GM21528 (cell line): ENCODE results near the gene PSMC6.

Source experiments
- ATAC-seq: cut with Tn5 transposase; IDR thresholded peaks from one replicate; pipeline ENCODE4 v1.9.1; 2021; ENCODE audit warnings: mild to moderate bottlenecking, moderate library complexity; ENCODE audit not compliant: unreplicated experiment, low FRiP score

The PSMC6 gene

DNA sequence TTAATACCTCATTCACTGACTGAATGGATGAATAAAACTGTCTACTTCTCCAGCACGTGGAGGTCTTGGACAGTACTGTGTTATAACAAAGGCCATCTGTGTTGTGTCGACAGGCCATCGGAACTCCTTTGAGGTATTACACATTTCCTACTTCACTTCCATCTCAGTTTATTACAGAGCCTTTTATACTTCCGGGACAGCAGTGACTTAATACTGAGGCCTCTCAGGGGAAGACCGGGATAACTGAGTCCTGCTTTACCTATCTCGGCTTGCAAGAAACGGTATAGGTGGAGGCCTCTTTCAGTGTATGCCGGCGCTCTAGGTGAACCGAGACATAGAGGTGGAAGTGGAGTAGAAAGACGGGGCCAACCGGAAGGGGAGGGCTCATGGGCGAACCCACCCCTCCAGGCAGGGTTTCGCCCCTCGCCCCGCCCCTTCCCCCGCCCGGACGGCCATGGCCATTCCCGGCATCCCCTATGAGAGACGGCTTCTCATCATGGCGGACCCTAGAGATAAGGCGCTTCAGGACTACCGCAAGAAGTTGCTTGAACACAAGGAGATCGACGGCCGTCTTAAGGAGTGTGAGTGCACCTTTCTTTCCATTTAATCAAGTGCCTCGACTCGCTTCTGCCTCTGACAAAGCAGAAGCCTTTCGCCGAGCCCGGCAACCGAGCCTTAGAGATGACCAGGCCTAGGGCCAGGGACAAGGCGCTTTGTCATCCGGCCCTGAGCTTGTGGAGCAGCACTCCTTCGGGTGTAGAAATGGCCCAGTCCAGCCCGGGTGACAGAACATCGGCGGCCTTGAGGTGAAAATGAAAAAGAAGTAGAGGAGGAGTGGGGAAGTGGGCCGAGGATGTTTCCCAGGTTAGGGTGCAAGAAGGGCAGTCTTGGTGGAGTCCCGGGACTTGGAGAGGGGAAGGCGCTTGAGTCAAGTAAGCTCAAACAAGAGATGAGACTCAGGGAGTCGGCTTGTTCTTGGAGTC, at the start of gene PSMC6:
Gene PSMC6 (plus strand): TSS at position 477 of the 983 bp plus-strand sequence. CDS start 20 bp downstream, at position 497.
- peak; percentile 97 for ATAC-seq

DNA sequence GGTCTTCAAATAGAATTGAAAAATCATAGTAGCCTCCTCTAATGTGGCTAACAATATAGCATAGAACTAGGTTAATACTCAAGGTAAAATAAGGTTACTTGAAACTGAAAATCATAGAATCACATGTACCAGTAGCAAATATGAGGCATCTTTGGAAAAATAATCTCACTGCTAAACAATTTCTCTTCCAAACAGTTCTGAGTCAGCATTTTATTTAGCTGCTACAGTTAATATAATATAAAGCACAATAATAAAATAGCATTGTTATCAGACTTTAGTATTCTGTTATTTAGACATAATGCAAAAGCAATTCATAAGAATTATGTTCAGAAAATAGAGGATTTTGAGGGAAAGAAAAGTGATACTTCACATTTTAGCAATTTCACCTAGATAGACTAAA, 46.7 kb upstream of the PSMC6 start:
- ATAC-seq: no peak

DNA sequence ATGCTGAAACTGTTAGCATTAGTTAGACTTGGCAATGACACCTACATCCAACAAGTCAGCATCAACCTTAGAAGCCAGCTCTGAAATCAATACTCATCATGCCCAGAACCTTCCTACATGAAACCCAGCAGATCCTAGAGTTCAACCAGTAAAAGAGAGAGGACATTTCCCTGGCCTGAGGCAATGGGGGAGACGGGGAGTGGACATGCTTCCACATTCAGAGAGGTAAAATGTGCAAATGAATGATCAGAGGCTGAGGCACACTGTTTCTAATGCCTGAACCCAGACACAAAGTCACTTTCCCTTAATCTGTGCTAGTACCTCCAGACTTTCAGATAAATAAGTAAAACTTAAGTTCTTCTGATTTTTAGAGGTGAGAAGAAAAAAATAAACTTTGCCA, 46.2 kb upstream of the PSMC6 start:
- ATAC-seq: no peak

DNA sequence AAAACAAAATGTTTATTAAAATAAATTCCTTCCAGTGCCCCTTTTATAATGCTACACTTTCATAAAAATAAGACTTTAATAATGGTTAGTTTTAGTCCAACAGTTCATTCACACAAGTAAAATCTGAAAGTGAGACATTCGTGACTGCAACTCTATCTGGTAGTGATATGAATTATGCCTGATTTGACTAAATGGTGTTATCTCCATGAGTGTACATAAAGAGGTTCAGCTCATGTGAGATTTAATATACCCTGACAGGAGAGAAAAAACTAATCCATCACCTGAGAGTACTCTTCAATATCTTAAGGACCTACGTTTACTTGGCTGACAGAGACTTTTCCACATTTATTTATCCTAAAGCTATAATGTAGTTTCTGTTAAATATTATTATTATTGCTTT, 45.7 kb upstream of the PSMC6 start:
- ATAC-seq: no peak

DNA sequence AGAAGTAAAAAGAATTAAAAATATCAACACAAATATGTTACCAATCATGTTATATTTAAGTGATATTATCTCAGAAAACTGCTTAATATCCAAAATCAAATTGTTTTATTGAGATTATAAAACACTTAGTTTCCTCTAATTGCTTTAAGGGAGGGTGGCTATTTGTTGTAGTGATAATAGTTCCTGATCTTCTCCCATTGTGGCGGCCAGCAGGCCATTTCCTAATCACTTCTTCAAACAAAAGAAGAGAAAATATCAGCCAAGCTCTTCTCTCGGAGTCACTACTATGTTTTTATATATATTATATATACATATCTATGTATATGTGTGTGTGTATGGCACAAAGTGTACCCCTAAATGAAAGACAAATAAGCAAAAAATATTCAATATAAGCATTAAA, 43.1 kb upstream of the PSMC6 start:
- no peak for ATAC-seq

DNA sequence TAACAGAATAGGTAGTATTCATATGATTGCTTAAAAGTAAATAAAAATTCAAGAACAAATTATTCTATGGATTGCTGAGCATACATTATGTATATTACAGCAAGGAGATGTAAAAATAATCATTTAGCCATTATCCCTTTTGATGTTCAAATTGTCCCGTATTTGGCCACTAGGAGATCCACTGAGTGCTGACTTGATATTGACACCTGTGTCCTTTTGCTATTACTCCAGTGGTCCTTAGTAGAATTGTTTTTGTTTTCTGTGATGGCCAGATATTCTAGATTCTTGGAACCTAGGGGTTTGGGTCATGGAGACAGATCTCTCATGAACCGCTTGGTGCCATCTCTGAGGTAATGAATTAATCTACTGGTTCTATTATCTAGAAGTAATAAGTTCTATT, 28.4 kb upstream of the PSMC6 start:
- ATAC-seq: no peak

DNA sequence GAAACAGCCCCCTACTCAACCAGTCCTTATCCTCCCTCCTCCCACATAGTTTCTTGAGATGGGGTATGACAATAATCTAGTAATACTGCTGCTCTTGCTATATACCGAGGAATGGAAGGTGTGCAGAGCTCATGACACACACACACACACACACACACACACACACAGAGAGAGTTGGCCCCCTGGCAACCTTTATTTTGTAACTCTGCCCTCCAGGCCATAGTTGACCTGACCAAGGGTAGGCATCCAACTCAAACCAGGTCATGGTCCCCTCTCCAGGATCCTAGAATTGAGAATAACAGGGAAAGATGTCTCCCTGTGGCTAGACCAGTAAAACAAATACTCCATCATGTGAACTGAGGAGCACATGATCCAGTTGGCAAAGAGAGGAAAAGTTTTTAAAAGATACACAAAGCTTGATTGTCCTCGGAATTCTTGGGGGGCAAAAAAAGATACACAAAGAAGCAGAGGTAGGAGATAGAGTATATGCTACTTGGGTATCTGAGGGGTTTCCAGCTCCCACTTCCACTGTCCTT, 22.9 kb upstream of the PSMC6 start:
- no peak for ATAC-seq

DNA sequence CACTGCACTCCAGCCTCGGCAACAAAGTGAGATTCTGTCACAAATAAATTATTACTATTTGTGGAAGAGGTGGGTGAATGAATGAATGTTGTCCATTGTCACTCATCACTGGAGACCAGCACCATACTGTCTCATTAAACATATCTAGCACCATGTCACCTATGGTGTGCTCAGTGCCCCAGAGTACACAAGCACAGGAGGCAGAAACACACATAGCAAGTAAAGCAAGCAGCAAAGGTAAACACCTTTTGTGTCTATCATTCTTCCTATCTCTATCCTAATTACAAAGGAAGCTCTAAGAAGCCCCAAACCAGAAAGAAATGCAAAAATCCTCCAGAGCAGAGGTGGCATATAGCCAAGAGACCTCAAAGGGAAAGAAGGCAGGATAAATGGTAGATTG, 20.8 kb upstream of the PSMC6 start:
- no peak for ATAC-seq

DNA sequence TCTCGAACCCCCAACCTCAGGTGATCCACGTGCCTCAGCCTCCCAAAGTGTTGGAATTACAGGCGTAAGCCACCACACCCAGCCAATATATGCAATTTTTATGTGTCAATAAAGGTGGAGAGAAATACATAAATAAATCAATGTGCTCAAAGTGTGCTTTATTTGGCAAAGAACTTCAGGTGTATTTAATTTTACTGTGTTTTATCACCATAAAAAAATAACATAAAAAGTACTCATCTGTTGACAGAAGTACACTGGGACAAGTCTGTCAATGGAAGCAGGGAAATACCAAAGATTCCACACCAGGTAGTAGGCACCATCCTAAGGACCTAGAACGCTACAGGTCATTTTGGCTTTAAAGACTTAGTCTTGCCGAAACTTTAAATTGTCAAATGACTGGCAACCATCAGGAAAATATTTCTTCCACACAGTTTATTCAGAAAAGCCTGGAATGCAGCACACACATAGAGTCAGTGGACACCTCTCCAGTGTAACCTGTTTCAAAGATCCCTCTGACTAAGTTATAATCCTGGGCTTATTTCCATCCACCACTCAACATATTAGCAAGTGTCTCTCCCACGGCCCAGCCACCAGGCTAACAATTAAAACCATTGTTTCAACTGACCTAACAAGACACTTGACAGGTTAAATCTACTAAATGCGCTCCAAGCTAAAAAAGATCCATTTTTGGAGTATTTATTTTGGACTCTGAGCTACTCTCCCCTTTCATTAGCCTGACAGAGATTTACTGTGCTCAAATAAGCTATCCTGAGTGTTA, 15.8 kb upstream of the PSMC6 start:
- ATAC-seq: no peak

DNA sequence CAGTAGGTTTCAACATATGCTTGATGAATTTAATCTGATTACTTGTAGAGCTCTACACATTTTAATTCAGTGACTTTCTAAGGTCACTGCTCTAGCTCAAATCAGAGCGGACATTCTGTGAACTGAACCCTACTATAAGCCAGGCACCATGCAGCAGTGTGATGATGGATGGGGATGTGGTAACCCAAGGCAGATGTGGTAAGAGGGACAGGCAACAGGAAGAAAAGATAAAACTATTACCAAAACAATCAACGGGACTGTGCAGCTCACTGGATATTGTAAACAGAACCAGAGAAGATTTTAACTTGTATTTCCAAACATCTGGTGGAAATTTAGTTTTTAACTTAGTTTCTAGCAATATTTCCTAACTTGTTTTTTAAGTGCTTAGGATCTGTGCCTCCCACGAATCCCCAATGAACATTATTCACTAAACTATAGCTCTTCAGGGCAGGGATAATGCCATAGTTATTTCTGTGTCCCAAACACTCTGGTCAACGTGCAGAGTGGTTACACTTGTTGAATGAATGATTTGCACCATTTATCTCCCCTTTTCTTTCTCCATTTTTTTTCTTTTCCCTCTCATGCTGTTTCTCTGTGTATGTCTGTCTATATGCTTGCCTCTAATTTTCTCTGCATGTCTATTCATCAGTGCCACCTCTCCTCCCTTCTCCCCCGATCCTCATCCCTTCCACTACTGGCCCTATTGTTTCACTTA, 14.6 kb upstream of the PSMC6 start:
- ATAC-seq: no peak

DNA sequence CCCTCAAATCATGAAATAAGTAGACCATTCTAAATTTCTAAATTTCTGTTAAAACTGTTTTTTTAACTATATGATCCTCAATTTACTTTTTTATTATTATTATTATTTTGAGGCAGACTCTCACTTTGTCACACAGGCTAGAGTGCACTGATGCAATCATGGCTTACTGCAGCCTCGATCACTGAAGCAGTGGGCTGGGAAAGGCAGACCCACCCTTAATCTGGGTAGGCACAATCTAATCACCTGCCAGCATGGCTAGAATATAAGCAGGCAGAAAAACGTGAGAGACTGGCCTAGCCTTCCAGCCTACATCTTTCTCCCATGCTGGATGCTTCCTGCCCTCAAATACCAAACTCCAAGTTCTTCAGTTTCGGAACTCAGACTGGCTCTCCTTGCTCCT, 14.0 kb upstream of the PSMC6 start:
- ATAC-seq: no peak

DNA sequence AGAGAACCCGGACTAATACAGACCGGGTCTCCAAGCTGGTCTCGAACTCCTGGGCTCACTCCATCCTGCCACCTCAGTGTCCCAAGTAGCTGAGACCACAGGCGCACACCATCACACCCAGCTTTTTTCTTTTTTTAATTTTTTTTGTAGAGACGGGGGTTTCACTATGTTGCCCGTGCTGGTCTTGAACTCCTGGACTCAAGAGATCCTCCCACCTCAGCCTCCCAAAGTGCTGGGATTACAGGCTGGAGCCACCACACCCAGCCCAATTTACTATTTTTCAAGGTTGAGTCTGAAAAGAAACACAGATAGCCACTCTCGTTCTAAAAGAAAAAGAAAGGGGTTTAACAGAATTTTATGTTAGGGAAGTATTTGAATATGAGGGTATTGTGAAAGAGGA, 13.5 kb upstream of the PSMC6 start:
- no peak for ATAC-seq

DNA sequence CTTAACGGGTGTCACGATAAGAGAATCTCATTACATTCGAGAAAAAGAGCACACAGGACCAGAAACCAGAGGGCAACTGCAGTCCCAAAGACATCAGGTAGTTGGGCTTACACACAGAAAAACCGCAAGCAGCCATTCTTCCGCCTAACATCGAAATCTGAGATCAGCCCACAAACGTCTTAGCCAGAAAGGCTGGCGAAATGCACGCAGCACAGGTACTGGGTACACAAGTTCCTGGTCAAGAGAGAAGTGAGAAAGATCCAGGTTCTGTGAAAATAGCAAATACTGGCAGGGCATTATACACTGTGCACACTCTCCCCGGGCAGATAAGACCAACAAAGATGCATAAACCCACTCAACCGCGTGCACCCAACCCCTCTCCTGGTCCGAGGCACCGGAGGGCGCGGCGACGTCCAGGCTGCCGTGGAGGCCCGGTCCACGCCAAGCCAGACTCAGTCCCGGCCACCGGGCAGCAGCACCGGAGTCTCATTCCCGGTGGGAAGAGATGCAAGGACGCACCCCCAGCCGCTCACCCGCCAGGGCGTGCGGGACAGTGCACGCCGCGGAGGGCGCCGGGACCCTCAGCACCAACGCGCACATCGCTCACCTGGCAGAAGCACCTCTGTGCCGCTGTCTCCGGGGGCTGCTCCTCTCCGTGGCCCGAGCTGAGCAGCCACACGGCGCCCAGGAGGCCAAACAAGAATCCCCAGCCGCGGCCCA, 12.1 kb upstream of the PSMC6 start:
- ATAC-seq: peak; percentile 69

DNA sequence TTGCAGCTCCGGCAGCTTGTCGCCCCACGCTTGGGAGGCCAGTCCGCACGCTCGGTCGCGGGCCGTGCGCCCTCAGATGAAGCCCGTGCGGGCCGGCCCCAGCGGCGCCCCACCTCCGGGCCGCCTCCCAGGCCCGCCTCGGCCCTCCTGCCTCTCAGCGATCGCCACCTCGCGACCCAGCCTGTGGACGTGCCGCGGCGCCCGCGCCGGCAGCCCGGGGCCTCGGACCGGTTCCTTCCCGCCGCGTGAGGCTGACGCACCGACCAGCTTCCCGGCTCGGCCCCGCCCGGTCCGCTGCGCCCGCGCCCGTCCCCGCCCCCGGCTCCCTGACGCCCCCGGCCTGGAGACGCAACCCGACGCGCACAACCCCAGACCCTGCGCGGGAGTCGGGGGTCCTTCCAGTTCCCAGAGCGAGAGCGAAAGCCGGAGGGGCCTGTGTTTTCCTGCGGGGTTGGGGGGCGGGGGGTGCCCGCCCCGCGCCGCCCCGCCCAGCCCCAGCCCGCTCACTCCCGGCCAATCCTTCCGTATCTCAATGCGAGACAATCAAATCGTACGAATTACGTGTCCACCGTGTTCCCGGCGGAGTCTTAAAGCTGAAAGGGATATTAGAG, 11.4 kb upstream of the PSMC6 start, which contains the start of gene ERO1A:
Gene ERO1A (minus strand): TSS at position 78 of the 611 bp plus-strand sequence. CDS start 77 bp downstream, at position 1.
- peak; percentile 73 for ATAC-seq

DNA sequence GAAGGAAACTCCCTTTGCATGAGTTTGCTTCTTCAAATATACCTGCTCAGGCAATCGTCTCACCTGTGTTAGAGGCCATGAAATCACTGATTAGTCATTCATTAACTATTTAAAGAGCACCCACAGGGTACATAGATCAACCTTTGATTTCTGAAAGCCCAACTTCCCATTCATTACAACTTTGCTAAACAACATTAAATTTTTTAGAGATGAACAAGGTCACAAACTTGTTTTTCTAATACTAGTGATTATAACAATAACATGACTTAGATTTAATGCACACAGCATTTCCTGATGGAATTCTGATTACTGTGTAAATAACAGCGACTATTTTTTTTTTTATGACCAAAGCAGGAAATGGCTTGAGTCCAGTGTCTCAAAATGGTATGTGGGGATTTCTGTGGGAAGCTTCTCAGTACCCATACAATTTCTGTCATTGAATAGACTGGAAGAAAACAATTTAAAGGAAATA, 6.3 kb upstream of the PSMC6 start:
- ATAC-seq: no peak

DNA sequence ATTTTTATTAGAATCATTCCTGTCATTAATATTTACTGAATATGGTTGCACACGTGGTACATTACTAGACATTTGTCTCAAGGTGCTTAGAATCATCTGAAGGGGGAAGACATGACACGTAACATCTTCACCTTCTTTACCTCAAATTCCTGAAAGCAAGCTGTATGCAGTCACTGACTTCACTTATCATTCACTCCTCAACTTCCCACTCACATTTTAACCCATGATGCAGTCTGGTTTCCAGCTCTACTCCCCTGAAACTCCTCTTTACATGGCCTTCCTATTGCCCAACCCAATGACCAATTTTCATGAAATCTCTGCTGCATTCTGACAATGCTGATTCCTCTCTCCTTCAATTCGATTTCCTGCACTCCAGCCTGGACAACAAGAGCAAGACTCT, 5.8 kb upstream of the PSMC6 start:
- ATAC-seq: no peak

DNA sequence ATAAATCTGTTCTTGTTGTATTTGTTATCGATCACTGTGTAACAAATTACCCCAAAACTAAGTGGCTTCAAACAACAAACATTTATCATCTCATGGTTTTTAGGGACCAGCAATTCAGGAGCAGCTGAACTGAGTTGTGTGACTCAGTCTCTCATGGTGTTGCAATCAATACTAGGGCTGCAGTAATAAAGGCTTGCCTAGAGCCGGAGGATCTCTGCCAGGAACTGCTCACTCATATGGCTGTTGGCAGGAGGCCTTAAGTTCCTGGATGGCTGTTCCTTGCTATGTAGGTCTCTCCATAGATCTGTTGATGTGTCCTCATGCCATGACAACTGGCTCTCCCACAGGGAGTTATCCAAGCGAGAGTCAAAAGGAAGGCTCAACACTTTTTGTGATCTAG, 3.8 kb upstream of the PSMC6 start:
- ATAC-seq: no peak

DNA sequence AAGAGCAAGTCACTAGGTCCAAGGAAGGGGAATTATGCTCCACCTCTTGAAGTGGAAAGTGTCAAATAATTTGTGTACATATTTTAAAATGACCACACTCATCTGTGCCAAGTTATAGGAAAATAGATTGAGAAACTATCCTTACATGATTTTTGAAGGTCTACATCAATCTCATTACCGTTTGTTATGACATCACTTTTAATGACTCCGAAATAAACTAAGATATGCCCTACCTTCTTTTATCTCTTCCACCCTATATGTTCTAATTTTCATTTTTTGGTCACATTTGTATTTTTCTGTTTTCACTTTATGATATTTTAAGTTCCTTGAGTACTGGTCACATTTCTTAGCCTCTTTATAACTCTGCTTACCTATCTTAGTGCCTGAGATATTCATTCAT, 3.3 kb upstream of the PSMC6 start:
- ATAC-seq: no peak

DNA sequence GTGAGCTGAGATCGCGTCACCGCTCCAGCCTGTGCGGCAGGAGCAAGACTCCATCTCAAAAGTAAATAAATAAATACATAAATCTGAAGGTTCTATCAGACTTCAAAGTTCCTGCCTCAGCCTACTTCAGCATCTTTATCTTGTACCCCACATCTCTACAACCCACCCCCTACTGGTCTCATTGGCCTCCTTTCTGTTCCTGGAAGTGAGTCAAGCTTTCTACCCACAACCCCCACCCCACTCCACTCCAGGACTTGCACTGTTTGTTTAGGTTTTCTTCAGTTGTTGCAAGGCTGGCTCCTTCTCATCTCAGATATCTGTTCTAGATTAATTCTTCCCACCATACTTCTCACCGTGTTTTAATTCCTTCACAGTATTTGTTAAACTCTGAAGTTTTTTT, 714 bp upstream of the PSMC6 start:
- ATAC-seq: no peak
